NCI-H82 treated with DMSO at 0.1 percent for 48 hours (cell line): ENCODE results near the gene REPS2.
A peak's percentile ranks its signal among the peaks of the same experiment; 100 is the strongest.

Source experiments
- DNase-seq: peaks from one replicate; lab custom pipeline; 2025; ENCODE audit not compliant: unreplicated experiment; lab: John Stamatoyannopoulos, UW

Gene REPS2

DNA sequence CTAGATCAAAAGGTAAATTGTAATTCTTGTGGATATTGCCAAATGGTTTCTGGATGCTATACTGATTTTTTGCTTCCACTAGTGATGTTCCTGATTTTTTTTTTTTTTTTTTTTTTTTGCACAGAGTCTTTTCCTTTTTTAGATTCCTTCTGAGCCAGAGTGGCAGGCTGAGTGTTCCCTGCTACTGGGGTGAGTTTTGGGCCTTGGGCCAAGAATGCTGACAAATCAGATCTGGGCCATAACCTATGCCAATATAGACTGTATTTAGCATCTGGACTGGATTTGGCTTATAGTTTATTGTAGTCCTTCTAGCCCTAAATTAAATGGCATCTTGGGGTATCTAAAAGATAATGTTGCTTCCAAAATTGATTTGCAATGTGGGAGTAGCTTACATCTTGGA, 52.8 kb downstream of the REPS2 start:
- DNase-seq = no peak

DNA sequence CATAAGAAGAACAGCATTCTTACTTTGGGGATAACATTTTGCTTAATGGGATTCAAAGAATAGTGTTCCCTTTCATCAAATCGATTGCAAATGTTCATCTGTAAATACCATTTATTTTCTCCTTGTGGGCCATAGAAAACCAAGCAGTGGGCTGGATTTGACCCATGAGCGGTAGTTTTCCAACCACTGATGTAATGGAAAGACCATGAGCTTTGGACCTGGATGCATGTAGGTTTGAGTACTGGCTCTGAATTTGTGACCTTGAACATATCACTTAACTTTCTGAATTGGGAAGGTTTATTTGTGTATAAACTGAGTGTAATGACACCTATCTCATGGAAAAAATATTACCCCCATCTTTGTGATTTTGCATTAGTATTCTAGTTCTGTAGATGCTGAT, 54.3 kb downstream of the REPS2 start:
- DNase-seq = no peak

DNA sequence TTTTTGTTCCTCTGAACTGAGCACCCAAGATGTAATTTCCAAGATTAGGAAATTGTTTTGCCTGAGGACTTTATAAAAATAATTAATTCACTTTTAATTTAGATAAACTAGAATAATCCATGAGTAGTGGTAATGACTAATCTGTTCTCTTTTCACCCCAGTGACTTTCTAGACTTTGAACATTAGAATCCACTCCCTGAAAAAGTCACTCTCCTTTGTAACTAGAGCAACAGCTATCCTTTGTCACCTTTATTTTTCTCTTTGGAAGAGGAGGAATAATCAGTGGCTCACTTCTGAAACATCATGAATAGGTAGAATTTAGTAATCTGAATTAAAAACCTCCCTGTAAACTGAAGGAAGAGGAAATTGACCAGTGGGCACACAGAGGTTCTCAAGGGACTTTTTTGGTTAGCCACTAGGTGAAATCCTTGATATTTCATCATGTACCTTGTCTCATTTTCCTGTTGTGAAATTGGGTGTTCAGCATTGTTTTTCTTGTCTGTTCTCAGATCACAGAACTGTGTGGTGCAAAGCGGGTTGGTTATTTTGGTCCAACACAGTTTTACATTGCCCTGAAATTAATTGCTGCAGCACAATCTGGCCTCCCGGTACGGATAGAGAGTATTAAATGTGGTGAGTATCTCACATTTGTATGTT, 59.4 kb downstream of the REPS2 start:
- DNase-seq = no peak

DNA sequence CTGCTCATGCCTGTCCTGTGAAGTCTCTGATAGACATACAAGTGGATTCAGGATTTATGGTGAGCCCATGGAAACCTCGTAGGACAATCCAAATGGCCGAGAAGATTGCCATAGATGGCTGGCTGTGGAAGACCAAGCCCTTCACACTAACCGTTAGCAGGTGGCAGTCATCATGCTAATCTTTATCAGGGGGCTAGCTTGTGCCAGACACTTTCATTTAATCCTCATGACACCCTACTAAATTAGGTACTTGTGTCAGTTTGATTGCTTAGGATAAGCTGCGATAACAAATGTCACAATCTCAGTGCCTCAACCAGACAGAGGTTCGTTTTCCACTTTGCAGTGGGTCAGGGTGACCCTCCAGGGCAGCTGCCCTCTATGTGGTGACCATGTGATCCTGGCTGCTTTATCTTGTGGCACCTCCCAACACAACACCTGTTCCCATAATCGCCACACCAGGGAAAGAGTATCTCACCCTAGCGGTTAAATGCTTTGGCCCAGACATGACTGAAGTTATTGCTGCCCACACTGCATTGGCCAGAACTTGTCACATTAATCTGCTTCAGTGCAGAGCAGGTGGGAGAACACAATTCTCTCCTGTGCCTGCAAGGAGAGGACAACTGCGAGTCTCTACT, 60.8 kb downstream of the REPS2 start:
- peak; percentile 60 for DNase-seq

DNA sequence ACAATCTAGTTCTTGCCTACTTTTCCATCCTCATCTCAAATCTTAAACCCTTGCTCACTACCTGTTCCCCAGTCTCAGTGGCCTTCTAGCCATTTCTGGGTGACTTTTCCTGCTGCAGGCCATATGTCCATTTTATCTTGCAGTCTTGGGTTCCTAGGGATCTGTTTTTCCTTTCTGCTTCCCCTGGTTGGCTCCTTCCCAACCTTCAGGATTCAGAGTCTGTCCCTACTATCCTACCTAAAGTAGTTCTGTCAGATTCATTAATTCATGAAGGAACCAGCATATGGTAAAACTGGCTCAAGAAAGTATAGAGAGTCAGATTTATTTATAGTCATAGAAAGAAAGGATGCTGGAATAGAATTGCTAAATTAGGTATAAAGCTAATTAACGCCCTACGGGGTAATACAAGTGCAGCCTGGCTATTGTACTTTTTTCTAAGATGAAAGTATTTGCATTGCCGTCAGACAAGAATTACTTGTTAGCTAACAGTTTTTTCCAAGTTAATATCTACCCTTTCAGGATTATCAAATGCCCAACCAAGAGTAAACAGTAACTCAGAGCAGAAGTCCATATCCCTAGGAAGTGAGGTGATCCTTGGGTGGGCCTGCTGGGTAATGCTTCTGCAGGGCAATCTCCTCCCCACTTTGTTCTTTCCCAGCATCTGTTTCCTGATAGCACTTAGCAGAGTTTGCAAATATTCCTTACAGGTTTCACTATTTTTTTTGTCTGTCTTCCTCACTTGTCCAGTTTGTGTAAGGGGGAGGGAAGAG, 63.6 kb downstream of the REPS2 start:
- no peak for DNase-seq

DNA sequence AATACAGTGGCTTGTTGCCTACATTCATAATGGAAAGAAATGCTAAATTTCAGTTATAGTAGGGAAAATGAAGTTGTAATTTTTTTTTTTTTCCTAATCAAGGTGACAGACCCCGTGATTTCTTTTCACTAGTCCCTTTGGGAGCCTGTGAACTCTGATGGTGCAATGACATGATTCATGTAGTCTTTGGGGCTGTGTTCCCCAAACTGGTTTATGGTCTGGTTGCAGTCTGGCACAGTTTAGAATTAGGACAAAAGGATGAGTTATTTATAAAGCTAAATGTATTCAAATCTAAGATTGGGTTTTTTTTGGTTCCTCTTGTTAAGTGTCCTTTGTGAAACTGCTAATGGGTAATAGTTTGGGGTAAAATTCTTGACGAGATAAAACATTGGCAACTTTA, 66.0 kb downstream of the REPS2 start:
- no peak for DNase-seq

DNA sequence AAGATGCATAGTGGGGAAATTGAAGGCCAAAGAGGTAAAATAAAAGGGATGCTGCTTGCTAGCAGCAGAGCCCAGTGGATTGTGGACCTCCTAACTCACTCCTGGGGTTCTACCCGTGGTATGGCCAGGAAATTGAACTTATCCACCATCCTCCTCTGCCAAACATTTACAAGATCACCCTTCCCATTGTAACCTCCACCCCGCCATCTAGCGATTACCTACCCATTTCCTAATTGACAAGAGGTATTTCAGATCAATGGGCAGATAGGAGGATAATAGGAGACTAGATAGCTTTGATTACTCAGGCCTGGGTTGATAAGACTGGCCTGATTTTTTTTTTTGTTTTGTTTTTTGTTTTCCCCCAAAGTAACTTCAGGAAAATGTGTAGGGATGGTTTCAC, 67.8 kb downstream of the REPS2 start:
- DNase-seq = no peak

DNA sequence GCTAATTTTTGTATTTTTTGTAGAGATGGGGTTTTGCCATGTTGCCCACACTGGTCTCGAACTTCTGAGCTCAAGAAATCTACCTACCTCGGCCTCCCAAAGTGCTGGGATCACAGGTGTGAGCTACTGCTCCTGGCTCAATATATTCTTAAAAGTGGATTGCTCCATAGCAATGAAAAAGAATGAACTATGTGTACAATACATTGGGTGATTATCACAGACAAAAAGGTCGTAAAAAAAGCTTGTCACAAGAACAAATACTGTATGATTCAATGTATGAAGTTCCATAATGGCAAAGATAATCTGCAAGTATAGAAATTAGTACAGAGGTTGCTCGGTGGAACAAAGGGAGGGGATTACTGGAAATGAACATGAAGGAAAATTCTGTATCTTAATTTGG, 70.7 kb downstream of the REPS2 start:
- DNase-seq = no peak

DNA sequence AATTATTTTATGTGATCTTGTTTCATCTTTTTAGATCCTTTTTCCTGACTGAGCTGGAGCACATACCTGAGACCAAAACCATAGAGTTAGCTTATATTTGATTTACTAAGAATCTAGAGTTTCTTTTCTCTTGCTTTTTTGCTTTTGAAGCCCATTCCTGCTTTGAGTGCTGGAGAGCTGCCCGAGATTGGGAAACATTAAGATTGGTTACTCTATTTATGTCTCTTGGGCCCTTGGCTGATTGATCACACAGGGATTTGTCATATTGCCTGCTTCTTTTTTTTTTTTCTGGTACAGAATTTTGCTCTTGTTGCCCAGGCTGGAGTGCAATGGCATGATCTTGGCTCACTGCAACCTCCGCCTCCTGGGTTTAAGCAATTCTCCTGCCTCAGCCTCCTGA, 73.9 kb downstream of the REPS2 start:
- DNase-seq = no peak

DNA sequence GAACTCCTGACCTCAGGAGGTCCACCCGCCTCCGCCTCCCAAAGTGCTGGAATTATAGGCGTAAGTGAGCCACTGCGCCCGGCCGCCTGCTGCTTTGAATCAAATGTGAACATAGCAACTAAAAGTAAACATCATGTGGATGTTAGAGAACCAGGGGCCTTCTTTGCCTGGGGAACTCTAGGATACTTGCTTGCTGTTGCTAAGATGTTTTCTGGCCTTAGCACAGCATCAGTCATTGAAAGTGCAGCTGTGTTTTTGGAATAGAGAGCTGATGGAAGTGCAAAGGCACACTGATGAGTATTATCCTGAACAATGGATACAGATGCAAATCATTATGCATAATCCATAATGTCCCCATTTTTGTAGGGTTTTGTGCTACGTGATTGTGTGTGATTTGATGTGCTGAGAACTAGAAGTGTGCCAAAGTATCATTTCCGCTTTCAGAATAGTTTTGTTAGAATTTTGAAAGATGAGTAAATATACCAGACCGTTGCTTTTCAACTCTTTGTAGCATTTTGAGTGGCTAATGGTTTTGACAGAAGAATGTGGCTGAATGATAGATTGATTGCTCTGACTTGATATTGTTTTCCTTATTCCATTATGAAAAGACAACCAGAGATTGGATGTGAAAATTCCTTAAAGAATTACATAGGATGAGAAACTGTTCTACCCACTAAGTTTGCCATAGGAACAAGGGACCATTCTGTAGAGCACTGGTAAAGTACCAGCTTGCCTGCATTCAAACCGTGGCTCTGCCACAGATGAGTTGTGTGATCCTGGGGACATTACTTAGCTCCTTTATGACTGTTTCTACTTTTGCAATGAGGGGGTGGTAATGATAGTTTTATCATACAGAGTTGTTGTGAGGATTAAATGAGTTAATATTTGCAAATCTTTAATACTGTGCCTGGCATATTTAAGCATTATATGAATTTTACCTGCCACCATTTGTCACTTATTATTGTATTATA, 74.7 kb downstream of the REPS2 start:
- DNase-seq = no peak

DNA sequence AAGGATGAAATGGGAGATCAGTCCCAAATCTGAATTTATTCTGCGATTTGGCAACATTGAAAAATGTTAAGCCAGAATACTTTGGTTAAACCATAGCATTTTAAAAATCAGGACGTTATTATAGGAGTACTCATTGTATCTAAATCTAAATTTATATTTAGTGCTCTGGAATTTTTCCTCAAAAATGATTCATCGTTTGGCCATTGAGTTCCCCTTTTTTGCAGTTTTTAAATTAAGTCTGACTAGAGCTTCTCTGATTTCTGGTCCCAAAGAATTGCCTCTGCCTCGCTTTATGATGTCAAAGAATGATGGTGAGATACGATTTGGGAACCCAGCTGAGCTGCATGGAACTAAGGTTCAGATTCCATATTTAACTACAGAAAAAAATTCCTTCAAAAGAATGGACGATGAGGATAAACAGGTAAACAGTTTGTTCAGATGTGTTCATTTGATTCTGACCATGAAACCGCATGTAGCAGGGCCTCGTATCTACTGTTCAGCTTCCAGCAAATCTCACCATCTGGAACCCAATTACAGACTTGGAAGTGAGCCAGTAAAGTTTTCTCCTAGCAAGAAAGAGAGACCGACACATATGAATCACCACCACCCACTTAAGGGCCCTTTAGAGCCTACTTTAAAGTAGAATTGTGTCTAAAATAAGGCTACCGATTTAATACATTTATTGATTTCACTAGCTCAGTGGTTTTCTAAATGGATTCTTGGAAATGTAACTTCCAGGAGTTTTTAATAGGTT, 75.6 kb downstream of the REPS2 start:
- DNase-seq = peak; percentile 72

DNA sequence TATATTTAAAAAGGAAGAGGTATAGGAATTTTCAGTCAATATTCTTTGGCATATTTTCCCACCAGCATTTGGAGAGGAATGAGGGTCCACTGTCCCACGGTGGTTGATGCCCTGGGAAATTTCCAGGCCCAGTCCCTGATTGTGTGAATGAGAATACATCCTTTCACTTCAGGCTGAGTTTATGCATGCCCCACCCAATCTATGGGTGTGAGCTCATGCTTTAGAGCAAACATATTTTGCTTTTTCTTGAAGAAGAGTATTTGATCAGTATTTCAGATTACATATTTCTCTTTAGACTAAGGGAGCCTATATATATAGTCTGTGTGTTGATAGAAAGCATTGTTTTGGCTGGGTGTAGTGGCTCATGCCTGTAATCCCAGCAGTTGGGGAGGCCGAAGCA, 77.2 kb downstream of the REPS2 start:
- DNase-seq = no peak

DNA sequence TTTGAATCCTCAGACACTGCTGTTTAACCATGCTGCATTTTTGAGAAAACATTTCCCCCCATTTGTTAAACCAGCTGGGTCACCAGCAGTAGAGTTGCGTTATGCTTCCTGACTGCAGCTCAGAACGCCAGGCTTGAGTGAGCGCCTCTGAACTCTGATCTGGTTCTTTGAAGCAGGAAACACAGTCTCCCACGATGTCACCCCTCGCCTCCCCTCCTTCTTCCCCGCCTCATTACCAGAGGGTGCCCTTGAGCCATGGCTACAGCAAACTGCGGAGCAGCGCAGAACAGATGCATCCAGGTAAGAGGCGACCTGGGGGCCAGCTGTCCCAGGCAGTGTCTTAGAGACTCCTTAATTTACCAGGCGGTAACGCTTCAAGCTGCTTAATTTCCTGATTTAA, 78.4 kb downstream of the REPS2 start:
- DNase-seq = peak; percentile 49

DNA sequence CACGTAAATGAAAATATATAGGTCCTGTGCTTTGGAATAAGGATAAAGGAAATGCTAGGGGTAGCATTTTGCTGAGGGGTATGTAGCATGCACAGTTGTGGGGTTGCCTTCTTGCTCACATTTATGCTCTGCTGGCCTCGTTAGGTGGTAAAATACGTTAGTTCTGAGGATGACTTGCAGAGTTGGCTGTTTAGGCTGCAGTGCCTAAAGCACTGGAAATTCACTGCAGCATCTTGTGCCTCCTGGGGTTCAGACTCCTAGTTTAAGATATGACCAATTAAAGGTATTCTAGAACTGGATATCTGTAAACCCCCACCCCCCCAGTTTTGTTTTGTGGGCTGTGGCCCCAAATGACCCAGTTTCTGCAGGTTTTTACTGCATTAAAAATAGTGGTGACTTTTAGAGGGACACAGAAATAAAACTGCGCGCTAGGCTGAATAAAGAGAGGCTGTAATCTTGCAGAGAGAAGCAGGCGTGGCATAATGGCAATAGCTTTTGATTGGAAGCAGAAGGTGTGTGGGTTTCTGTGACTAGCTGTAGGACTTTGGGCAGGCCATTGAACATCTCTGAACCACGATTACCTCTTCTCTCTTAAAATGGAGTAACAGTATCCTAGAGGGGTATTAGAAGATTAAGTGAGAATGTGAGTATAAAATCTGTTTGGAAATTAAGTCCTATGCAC, 79.3 kb downstream of the REPS2 start:
- no peak for DNase-seq

DNA sequence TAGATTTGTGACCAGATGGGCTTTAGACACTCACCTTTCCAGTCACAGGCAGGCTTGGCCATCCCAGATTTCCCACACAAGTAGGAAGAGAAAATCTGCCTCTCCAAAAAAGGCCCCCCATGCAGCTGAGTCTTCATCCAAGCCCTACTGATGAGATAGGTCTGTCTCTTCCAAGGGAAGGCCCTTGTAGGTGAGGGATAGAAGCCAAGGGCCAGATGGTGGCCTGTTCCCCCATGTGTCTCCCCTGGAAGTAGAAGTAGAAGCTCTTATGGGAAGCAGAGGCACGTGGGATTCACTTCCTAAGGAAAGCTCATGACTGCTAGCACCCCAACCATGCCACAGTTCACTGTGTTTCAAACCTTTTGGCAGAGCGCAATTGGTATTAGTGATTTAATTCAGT, 81.5 kb downstream of the REPS2 start:
- DNase-seq = no peak

DNA sequence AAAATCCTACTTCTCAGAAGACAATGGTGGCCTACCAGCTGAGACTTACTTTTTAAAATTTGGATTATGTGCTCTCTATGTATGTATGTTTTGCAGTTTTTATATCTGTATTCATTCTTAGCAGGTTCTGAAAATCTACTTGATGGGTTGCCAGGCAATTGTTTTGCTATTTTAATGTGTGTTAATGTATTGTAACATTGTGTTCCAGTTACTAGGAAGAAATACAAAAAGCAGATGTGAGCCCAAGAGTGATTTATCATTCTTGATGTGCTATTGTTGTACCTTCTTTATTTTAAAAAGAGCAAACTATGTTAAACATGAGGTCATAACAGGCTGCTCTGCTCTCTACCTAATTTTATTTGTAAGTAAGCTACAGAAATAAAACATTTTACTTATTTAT, 81.9 kb downstream of the REPS2 start:
- no peak for DNase-seq

DNA sequence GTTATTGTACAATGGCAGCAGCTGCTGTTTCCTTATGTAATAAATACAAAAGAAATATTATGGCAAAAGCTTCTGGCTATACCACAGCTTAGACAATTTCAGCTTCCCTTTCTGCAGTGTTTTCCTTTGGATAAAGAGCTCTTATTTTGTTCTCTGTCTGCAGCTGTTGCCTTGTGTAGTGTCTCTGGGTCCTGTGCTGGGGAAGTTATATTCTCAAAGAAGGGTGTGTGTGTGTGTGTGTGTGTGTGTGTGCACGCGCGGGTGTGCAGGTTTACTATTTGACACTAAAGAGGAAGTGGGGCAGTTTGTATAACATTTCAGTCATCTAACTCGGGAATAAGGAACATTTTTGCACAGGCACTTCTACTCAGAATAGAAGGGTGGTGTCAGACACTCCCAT, 83.6 kb downstream of the REPS2 start:
- no peak for DNase-seq

DNA sequence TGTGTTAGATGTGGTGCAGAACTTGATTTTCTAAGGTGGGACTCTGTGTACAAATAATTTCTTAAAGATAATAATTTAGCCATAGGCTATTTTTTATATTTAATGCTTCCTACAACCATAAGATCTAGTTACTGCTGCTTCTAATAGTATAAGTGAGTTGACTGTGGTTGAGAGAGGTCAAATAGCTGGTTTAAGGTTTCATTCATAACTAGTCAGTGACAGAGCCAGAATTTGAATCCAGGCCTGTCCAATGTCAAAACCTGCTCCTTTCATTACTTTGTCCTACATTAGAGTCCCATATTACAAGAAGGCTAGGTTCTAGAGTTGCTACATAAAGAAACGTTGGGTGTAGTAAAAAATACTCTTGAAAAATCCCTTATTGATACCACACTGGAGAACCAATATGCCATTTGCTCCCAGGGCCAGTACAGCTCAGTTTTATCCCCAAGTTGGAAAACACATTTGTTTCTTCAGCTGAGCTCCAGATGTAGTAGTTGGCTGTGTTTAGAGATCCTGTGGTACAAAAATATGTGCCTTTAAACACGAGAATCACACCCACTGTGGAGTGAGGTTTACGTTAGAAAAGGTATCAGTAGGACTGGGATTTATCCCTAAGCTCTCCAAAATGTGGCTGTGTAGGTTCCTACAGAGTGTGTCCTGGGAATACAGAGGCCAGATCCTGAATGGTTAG, 84.3 kb downstream of the REPS2 start:
- DNase-seq = no peak

DNA sequence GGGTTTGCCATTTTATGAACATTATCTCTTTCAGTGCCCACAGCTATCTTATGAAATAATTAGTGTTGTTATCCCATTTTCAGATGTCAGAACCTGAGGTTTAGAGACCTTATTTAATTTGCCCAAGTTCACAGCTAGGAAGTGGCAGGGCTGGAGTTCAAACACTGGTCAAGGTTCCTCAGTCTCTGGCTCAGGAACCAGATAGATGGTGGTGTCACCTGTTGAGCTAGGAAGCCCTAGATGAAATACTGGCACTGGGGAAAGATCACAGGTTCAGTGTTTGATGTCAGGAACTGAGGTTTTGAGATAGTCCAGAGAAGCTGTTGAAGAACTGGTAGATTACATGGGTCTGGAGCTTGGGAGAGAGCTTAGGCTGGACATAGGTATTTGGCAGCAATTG, 85.4 kb downstream of the REPS2 start:
- DNase-seq = no peak
